ENCODE data around the gene PRR30.

DNA sequence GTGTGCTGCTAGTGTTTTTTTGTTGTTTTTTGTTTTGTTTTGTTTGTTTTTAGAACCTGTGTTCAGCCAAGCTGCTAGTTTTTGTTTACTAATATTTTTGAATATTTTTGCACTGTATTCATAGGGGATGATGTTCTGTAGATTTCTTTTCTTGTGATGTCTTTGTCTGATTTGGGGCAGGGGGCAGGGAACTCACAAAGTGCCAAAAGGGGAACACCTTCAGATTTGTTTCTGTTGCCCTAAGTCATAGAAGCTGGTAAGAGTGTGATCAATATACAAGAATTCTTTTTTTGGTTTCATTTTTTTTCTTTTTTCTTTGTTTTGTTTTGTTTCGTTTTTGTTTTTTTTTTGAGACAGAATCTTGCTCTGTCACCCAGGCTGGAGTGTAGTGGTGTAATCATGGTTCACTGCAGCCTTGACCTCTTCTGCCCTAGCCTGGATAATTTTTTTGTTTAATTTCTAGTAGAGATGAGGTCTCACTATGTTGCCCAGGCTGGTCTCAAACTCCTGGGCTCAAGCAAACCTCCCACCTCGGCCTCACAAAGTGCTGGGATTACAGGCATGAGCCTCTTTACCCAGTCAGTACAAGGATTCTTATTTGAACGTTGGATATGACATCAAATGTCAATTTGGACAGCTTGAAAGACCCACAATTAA lies 40.3 kb upstream of the PRR30 start:
- TF ChIP-seq GATA2 (IDR thresholded peaks at IDR 0.05; ENCODE audit: low read depth, low read length): no peak
- TF ChIP-seq GATA3 (IDR thresholded peaks at IDR 0.05; ENCODE audit: low read depth, low read length): no peak
